NCI-H146 treated with DMSO at 0.1 percent for 48 hours (cell line): ENCODE results near the gene PLD1.
"Not testable (repeated sequence)": the region's sequence is repeated elsewhere in the genome, so short reads cannot be mapped to it uniquely, and the experiment has no call there.

Source experiments
- DNase-seq: peaks from one replicate; lab custom pipeline; 2025; ENCODE audit not compliant: unreplicated experiment; lab: John Stamatoyannopoulos, UW

Gene PLD1

DNA sequence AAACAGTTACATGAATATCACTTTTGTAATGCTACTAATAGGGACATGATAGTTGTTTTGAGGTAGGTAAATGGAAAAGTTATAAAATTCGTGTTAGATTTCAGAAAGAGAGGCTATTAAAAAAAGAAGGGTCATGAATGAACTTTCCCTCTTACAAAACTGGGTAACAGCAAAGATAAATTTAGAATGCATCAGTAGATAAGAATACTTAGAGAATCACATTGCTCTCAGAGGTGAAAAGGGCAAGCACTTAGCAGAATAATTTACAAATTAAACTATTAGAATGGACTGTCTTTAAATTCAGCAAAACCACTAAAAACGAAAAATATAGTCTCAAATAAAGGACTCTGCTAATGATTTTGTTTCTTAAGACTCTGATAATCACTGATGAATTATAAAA, 167.2 kb downstream of the PLD1 start:
- DNase-seq: no peak

DNA sequence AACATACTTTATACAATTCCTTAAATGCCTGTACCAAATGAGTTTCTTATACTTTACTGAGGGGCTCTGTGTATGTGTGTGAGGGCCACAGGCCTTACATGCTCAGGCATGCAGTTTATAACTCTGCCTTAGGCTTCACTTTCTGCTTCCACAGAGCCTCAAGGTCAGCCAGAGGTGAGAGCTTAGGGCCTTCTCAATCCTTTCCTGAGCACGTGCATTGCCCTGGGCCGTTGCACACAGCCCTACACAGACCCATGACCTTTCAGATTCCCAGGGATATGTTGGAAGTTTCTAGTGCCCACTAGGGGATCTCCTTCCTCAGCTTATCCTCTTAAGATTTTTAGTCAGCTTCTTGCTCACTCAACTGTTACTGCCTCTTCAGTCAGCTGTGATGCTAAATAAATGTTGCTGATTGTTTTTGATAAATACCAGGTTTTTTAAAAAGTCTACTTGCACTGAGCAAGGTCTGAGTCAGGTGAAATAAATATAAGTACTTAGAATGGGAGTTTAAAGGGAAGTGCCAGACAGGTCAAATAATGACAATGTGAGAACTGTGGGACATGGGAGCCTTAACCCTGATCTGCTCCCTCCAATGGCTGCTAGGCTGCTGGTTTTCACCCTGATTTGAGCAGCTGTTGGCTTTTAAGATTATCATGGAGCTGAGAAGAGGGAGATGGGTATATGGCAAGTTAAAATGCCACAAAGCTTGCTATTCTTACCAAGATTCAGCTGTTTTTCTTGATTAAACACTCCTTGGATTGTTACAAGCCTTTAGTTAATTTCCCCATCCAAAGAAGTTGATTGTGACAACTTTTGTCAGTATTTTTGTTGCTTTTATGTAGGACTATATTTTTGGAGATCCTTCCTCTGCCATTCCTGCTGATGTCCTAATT, 169.5 kb downstream of the PLD1 start:
- DNase-seq: no peak

DNA sequence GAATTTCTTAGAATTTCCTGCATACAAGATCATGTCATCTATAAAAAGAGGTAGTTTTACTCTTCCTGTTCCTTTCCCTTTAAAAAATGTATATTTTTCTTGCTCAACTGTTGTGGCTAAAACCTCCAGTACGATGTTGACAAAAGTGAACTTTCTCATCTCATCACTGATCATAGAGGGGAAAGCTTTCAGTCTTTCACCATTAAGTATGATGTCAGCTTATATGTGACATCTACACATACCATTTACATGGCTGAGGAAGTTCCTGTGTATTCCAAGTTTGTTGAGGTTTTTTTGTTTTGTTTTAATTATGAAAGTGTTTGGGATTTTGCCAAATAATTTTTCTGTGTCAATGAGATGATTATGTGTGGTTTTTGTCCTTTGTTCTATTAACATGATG, 173.6 kb downstream of the PLD1 start:
- no peak for DNase-seq

DNA sequence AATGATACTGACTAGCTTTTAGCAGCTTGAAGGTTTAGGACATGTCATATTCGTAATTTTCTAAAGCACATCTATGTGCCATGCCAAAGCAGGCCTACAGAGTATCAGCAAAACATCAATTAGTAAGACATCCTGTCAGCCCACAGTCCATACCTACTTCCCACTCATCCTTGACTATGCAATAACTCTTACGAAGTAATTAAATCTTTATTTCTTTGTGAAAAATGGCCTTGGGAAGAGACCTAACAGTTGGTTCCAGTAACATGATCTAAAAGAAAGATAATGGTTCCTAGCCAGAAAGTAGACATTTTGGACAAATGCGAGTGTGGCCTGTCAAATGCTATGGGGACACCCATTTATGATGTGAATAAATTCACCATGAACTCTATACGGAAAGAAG, 177.5 kb downstream of the PLD1 start:
- no peak for DNase-seq

DNA sequence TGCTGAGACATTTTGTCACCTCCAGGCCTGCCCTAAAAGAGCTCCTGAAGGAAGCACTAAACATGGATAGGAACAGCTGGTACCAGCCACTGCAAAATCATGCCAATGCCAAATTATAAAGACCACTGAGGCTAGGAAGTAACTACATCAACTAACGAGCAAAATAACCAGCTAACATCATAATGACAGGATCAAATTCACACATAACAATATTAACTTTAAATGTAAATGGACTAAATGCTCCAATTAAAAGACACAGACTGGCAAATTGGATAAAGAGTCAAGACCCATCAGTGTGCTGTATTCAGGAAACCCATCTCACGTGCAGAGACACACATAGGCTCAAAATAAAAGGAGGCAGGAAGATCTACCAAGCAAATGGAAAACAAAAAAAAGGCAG, 183.5 kb downstream of the PLD1 start:
- DNase-seq: not testable (repeated sequence)

DNA sequence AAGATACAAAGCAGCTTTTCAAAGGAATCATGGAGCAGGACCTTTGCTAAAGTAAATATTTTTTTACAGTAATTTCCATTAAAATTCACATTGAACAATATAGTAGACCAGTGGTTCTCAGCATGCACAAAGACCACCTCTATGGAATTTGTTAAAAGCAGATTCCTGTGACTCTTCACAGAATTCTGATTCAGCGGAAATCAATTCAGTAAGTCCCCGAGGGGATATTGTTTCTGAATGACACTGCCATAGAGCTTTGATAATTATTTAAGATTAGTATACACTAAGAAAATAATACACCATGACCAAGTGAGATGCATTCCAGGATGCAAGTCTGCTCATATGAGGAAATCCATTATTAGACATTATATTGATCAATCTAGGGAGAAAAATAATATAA, 188.2 kb downstream of the PLD1 start:
- peak; percentile 53 for DNase-seq

DNA sequence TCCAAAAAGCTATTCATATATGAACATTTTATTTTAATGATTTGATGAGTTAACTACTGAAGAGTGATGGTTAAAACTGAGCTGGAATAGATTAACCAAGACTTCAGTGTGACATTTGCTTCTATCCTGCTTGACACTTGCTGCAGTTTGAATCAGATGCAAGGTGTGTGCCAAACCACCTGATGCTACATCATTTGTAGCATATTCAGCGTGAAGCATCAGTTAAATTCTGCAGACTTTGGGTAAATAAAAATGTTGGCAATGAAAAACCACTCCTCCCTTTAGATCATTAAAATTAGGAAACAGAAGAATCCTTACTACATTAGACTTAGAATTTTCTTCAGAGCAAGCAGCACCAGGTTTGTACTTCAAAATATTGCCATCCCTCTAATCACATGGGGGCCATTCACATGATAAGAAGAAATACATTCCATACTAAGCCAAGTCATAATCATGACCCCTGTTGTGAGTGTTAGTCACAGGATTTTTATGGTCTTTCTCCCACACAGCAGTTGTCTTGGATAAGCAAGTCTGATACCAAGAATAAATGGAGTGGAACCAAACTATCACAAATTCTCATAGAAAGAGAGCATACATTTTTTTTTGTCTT, 189.4 kb downstream of the PLD1 start:
- peak; percentile 40 for DNase-seq

DNA sequence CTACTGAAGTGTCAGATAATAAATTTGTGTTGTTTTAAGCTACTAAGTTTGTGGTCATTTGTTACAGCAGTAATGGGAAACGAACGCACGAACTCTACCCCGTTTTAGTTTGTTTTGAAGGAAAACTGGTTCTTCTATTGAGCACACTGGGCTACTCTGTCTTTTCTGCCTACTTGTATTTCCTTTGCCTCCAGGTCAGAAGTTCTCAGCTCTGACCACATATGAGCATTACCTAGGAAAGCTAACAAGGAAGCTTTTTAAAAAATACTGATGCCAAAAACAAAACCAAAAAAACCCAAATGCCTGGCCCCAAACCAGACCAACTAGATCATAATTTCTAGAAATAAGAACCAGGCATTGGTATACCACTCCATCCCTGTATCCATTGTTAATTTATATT, 193.5 kb downstream of the PLD1 start:
- DNase-seq: no peak

DNA sequence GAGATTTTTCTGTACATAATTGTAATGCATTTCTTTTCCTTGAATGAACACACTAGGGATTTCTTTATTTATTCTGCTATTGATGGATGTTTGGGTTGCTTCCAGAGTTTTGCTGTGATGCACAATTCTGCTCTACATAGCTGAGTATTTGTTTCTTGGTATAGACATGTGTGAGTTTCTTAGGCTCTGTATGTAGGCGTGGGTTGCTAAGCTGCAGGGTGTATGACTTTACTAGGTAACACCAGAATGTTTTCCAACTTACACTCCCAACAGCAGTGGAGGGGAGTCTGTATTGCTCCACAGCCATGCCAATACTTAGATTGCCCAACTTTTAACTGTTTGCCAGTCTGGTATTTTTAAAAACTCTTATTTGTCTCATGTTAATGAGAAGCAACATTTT, 194.6 kb downstream of the PLD1 start:
- DNase-seq: no peak

DNA sequence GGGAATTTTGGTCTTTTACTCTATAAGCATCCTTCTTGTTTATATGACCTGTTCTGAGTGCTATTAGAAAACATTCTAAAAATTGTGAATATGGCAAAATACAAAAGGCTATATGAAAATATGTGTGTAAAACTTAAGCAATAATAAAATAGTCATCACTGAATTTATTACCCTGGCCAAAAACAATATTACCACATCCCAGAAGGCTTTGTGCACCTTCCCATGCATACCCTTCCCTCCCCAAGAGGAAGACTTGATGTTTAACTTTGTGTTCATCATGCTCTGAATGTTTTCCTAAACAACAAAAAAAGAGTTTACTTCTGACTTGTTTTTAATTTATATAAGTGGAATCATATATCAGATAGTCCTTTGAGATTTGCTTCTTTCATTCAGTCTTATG, 195.0 kb downstream of the PLD1 start:
- no peak for DNase-seq

DNA sequence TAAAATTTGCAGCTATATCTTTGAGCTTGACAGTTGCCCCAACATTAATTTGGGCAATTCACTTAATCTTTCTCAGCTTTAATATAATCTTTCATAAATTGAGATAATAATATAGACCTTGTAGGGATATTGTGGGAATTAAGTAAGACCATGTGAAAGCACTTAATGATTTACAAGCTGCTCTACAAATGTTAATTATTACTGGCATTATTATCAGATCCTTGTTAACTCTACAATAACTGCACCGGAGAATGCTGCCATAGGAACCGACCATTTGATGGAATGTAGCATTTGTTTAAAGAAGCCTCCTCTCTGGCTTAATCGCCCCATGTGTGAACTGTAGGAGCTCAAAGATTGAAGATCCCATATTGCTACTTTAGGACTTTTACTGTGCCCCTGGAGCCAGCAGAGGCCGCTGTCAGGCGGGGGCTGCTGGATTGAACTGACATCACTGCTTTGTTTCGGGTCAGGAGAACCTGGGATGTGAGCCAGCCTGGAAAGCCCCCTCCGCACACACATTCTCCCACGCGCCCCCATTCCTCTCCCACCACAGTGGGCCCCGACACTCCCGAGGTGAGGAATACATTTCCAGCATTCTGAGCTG, 195.9 kb downstream of the PLD1 start:
- DNase-seq: no peak

DNA sequence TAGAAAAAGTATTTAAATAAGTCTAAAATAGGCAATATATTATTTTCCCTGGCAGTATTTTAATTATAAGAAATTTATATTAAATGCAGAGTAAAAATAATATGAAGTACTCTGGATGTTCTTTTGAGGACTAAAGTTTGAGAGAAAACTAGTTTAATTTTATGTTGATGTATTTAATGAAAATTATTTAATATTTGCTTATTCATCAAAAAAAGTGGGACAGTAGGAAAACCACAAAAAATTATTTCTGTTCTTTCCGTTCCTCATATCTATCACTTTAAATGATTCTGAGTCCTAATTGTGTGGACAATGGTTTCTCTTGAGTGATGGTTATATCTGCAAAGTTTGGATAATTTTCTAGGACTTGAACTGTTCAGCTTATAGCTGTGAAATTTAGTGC, 202.8 kb downstream of the PLD1 start:
- no peak for DNase-seq

DNA sequence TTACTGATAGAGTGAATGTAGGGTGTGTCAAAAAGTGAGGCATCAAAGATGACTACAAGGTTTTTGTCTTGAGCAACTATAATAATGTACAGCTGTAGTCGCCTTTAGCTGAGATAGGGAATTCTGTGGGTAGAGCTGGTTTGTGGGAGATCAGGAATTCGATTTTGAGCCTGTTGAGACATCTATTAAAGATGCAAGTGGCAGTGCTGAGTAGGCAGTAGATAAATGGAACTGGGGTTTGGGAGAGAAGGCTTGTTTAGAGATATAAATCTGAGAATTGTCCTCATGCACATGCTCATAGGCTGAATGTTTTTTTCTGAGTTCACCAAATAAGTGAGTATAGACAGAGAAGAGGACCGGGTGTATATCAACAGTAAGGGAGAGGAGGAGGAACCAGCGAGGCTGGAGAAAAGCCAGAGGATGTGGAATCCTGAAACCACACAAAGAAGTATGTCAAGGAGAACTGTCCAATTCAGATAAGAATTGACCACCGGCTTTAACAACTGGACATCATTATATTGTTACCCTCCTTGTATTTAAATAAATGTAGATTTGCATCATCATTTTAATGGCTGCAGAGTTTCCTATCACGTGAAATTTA, 204.0 kb downstream of the PLD1 start:
- no peak for DNase-seq

DNA sequence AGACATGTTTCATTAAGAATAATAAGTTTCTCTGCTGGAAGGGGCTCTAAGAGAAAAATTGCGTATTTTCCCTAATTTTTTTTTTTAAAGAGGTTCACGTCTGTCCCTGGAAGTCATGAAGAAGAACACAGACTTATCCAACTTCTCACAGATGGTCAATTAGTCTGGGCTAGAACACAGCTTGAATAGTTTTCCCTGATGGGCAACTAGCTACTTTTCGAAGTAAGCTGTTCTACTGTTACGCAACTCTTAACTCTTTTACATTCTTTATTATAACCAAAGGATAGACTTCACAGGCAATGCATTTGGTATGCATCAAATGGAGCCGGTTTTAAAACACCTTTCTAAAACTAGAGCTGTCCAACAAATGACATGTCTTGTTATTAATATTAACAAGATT, 205.9 kb downstream of the PLD1 start:
- no peak for DNase-seq

DNA sequence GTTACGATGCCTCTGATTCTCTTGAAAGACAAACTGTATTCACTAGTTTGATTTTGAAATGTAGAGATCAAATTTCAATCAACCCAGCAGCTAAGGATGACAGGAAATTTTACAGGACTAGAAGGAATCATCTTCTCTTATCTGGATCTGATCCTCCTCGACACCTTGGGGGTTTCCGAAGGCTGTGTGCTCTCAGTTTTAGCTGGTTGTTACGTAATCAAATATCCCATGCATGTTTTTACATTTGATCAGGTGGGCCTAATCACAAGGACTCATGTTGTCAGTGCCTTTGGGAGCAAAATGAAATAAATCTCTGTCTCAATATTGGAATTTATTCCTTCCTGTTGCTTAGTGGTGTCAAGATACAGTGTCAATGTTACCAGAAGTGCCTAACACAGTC, 208.2 kb downstream of the PLD1 start:
- DNase-seq: no peak

DNA sequence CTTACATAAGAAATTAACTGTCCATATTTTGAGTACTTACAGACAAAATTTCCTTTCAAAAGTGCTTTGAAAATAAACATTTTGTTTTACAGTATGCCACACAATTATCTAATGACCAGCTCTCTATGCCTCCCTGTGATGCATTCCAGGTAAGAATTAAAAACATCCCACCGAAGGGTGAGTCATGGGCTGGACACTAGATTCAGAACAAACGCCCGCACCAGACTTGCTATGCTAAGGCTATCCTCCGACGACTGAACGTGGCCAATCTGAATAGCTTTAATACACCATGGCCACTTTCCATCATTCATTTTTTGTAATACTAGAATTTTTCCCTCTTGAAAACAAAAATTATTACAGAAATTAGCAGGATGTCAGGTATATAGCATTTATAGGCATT, 210.3 kb downstream of the PLD1 start:
- no peak for DNase-seq

DNA sequence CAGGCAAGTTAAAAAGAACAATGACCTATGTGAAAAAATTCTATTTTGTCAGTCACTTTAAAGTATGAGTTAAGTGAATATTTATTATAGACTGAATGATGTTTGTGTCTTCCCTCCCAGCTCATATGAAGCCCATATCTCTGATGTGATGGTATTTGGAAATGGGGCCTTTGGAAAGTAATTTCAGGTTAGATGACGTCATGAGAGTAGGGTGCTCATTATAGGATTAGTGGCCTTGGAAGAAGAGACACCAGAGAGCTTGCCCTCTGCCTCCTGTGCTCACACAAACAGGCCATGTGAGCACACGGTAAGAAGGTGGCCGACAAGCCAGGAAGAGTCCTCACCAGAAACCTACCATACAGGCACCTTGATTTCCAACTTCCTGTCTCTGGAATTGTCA, 211.3 kb downstream of the PLD1 start:
- DNase-seq: no peak

DNA sequence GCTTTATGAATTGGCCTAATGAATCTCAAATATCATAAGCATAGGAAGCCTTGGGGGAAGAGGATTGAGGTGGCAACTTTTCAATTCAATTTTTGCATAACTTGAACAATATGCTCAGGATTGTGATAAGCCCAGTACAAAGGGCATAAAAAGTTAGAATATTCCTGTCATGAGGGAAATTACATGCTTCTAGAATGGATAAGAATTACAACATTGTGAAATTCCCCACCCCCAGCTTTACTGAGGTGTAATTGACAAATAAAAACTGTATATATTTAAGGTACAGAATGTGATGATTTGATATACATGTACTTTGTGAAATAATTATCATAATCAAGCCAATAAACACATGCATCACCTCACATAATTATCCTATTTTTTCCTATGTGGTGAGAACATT, 217.5 kb downstream of the PLD1 start:
- DNase-seq: no peak

DNA sequence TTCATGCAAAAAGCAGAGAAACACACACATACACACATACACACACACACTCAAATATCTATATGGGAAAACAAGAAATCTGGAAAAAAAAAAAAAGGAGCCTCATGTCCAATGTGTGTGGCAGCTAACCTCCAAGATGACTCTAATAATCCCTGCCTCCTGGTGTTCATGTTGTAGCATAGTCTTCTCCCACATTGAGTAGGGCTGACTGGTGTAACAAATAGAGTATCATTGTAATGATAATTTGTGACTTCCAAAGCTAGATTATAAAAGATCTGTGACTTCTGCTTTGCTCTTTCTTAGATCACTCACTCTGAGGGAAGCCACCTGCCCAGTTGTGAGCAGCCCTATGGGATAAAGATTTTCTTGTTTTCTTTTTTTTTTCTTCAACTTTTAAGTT, 219.2 kb downstream of the PLD1 start:
- no peak for DNase-seq

DNA sequence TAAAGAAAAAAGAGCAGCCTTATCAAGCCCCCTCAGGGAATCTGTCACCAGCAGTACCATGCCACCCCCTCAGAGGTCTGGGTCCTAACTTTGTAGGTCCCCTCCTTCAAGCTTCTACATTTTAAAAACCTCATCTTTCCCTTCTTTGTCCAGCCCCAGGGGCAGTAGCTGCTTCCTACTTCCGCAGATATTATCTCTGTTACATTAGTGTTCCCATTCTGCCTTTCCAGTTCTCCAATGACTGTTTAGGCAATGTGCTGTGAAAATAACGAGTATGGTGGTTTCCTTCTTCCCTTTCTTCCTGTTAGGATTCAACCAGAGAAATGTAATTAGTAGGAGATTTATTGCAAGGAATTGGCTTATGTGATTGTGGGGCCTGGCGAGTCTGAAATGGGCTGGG, 224.0 kb downstream of the PLD1 start:
- no peak for DNase-seq

DNA sequence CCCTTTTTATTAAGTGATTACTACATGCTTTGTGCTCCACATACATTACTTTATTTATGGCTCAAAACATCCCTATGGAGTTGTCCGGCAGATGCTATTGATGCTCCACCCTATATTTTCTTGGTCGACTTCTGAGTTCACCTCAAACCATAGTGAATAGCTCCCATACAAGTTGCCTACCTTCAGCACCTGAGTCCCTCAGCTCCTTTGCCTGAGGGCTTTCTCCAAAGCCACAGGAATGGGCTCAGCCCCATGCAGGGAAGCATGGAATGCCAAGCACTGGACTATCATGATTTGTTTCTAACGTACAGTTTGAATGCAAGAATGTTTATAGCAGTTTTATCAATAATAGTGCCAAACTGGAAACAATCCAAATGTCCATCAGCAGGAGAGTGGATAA, 225.2 kb downstream of the PLD1 start:
- DNase-seq: no peak

DNA sequence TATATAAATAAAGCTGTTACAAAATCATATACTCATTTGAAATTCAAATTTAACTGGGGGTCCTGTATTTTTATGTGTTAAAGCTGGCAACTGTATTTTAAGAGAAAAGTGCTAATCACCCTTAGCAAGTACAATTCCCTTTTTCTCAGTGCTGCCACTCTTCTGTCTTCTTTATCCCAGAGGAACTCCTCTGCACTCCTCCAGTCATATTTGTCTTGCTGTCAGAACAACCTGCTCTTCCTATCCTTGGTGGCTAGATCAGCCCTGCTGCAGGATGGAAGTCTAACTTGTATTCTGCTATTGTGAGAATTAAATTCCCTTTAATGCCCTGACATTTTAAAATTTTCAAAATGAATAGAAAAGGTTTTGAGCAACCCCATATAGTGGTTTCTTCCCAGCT, 226.2 kb downstream of the PLD1 start:
- DNase-seq: no peak
